Hematopoietic multipotent progenitor cell (in vitro differentiated cells): ENCODE data around the gene DECR2. TPM values are rescaled to one million over a fixed set of nuclear protein-coding genes. Genes with fewer than 3 reads are reported as not detected.

Experiments
- DNase-seq, 3 donors: peaks; one replicate each; pipeline ENCODE4 v3.0.0-alpha.2; 2011 to 2015; ENCODE audit warnings: low read depth in 2 of 3, low spot score in 2 of 3
- small RNA-seq: library from RNA; depleted of rRNA; stranded (forward); fragments of <200 nt; gene quantifications from one replicate; pipeline ENCODE3, GENCODE V24; 2012
- total RNA-seq: library from RNA; depleted of rRNA; stranded (reverse); fragments of >200 nt; gene quantifications from one replicate; pipeline ENCODE4 v1.2.3, GENCODE V29; 2012

Gene DECR2
- total RNA-seq, 1 donor, result 13.5 TPM

DNA sequence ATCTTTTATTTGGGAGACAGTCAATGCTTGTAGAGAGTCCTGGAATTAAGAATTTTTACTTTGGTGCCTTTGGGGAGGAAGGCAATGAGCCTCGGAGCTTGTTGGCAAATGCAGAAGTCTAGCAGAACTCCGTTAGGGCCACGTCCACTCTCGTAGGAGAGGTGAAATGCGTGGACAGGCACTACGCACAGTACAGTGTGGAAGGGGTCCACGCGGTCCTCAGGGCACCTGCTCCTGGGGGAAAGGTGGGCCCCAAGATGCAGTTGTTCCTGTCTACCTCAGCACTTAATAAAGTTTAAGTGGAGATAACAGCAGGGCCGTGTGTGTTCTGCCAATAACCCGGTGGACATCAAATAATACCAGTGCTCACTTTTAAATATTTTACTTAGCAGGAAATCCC, 25.6 kb downstream of the DECR2 start:
- no peak for DNase-seq

DNA sequence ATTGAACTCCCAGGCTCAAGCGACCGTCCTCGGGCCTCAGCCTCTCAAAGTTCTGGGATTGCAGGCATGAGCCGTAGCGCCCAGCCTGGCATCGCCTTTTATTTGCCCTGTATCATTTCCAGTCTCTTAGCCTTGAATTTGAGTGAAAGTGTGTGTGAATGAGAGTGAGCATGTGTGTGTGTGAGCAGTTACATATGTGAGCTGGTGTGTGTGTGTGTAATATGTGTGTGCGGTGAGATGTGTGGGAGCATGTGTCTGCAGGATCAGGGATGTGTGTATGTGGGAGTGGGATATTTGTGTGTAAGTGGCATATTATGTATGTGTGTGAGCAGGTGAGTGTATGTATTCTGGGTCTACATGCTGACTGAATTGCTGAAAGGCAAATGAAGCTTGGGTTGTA, 29.2 kb downstream of the DECR2 start:
- DNase-seq, result no peak

DNA sequence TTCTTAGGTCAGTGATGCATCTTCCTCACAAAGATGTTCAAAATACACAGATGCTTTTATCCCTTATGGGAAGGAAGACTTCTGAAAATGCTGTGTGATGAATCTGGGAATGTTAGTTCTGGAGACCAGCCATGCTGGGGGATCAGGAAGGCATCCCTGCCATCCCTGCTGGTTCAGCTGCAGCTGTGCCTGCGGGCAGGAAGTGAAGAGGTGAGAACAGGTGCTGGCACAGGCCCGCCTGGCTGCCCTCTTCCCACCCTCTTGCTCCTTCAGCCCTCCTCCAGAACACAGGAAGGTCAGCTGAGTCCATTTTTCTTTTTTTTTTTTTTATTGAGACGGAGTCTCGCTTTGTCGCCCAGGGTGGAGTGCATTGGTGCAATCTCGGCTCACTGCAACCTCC, 38.9 kb downstream of the DECR2 start:
- DNase-seq, result no peak

DNA sequence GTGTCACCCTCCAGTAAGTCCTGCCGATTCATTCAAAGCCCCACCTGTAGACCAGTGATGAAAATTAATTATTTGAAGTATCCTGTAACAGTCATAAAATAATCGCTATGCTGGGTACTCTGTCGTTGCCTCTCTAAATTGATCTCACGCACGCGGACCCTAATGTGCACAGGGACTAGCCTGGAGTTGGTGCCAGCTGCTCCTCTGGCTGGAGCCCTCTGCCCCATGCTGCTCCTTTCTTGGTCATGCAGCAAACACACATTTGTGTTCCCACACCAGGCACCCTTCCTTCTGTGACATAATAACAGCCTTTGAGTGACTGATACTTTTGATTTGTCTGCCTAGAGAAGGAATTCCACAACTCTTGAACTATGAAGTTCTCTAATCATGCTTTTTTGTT, 39.8 kb downstream of the DECR2 start:
- DNase-seq, result no peak

DNA sequence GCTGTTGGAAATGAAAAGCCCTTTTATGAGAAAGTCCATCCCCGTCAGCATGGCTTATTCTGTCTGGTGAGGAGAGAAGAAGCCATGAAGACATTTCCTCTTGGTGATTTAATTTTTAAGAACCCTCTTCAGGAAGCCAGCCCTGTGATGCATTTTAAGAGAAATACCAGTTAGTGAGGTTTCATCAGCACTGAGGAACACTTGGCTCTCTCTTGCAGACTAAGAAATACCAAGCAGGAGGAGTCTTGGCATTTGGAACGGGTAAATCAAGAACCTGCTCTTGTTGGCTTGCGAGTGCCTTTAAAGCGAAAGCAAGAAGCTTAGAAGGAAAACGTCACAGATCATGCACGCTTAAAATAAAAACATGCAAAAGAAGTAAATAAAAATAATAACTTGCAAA, 41.3 kb downstream of the DECR2 start:
- DNase-seq, result no peak

DNA sequence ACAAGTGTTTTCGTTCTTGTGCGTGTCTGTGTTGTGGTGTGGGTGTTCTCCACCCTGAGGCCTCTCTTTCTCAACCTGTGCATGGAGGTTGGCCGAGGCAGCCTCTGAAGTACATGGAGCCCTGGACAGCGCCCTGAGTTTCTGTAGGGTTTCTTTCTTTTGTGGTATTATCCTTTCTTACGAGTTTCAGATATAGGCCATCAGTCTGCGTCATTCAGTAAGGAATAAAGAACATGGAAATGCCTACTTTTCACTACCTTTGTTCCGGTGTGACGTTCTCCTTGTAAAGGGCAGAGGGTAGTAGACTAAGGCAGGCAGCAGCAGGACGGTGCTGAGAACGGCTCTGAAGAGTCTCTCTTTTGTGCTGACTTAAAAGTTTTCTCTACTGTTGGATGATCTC, 42.3 kb downstream of the DECR2 start:
- no peak for DNase-seq

DNA sequence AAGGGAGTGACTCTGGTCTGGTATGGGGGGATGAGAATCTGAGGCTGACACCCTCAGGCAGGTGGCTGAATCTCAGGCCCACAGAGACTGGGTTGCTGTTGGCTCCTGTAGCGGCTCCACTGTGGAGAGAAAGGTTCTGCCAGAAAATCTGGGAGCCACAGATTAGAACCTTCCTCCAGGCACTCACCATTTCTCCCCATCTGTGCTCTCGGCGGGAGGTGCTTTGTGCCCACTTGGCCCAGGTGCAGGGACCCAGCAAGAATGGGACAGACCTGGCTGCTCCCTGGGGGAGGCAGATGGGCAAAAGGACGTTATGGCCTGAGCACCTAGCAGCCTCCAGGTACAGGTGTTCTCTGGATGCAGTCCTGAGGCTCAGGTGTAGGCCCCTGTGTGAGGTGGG, 43.9 kb downstream of the DECR2 start:
- DNase-seq, result no peak

DNA sequence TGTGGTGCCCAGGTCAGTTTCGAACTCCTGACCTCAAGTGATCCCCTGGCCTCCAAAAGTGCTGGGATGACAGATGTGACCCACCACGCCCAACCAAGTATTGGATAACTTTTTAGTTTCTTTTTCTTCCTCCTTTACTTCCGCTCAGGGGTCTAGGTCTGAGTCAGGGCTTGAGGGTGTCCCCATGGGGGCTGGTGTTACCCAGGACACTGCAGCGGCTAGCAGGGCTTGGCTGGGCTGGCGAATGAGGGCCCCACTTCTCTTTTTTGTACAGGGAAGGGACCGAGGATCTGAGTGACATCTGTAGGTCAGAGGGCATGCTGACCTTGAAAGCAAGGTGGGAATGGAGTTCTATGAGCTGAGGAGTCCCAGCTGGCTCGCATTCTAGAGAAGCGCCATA, 48.7 kb downstream of the DECR2 start:
- DNase-seq, result no peak

DNA sequence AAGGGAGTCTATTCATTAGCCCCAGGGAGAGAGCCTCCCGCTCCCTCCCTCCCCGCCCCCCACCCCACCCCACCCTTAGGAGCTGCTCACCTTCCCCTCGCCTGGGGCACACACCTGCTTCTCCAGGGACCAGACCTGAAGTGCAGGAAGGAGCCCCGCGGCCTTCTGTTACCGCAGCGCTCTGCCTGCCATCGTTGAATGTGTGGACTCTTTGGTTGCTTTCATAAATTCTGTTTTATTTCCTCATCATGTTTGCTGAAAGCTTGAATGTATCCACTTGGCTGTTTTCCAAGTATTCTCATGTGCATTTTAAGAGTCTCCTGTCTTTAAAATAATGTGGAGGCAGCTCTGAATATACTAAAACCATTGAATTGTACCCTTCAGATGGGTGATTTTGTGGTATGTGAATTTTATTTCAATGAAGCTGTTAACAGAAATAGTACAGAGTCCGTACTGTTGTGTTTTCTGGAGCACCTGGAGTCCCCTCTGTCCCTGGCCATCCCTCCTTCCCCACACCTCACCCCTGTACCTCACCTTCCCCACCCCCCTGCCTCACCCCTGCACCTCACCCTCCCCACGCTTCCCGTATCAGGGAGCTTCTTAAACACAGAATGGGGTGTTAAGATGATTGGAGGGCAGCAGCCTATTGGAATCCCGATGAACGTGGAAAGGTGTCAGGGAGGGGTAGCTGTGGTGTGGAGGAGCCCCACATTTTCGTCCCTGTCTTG, 49.3 kb downstream of the DECR2 start:
- DNase-seq, result no peak

DNA sequence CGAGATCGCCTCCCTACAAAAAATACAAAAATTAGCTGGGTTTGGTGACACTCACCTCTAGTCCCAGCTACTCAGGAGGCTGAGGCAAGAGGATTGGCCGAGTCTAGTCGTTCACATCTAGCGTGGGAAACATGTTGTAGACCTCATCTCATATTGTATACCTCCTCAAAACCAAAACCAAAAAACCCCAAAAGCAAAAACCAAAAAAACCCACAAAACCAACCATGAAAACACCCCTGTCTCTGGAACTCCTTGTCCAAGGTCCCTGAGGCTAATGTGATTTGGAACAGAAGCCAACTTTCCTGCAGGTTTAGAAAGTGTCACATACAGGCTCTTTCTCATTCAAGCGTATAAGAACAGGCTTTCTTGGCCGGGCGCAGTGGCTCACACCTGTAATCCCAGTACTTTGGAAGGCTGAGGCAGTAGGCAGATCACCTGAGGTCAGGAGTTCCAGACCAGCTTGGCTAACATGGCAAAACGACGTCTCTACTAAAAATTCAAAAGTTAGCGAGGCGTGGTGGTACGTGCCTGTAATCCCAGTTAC, 52.8 kb downstream of the DECR2 start:
- DNase-seq, result no peak

DNA sequence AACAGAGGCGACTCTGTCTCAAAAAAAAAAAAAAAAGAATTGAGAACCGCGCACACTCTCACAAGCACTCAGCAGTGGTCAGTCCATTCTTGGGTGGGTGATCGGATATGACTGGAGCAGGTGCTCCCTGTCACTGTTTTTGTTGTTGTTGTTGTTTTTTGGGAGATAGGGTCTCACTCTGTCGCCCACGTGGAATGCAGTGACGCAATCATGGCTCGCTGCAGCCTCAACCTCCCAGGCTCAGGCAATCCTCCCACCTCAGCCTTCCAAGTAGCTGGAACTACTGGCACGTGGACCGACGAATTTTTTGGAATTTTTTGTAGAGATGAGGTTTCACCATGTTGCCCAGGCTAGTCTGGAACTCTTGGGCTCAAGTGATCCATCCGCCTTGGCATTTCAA, 53.8 kb downstream of the DECR2 start:
- DNase-seq, result no peak

DNA sequence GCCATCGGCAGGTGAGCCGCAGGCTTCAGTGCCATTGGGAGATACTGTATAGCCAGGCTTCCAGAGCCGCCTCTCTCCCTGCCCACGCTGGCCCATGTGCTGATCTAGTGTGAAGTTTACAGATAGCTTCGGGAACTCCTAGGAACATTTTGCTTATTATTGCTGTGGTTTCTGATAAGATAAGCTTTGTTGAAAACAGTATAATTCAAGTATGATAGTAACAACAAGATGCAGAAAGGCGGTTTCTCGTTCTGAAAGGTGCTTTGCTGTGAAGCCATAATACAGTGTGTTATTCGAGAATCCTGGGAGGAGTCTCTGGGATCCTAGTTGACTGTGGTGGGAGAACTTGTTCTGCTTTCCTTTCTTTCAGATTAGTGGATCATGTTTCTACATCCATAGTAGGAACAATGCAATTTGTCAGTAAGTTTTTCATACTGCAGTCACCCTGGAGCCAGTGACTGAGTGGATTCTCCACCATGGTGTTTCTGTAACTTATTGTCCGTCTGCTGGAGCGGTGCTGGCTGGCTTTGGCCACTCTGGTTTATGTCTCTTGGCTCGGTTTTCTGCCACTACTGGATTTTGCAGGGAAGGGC, 55.3 kb downstream of the DECR2 start:
- no peak for DNase-seq

DNA sequence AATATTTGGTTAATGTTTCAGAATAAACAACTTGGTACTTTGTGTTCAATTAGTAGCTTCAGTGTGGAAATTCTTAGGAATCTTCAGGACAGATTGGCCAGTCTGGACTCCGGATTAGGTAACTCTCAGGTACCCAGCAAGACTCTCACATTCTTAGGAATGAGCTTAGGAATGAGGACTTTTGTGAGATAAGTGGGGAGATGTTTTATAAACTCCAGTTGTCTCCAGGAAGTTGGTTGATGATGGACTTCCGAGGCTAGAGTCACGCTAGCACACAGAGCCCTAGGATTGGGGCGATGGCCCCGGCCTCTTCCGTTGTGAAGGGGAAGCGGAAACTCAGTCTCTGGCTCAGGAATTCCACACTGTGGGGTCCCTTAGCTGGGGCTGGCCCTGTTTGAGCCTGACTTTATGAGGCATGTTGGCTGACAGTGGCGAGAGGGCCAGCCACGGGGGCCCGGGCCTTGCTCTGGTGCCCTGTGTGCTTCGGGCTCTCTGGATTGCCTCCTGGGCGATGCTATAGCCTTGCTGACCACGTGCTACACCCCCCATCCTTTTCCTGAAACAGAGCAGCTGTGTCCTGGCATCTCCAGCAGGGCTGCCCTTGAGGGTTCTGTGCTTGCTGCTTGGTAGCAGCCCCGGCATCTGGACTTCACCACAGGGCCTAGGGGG, 56.2 kb downstream of the DECR2 start:
- no peak for DNase-seq

DNA sequence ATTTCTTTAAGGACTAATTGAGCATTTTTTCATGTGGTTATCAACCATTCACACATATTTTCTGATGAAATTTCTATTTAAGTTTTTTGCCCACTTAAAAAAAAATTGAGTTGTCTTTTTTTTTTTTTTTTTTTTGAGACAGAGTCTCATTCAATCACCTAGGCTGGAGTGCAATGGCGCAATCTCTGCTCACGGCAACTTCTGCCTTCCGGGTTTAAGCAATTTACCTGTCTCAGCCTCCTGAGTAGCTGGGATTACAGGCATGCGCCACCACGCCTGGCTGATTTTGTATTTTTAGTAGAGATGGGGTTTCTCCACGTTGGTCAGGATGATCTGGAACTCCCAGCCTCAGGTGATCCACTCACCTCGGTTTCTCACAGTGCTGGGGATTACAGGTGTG, 58.1 kb downstream of the DECR2 start:
- DNase-seq, result no peak

DNA sequence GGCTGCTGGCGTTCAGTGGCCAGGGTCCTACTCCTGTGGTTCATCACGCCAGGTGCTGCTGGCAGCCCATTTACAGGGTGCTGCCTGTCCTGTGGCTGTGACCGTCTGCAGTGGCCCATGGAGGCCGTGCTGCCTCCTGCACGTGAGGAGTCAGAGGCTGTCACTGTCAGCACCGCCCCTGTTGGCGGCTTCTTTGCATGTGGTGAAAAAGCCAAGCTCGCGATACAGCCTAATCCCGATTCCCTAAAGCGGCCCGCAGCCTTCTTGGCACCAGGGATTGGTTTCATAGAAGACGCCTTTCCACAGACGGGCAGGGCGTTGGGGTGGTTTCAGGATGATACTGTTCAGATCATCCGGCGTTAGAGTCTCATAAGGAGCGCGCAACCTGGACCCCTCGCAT, 59.1 kb downstream of the DECR2 start:
- no peak for DNase-seq

Small RNA genes within 50 kb of the gene (small RNA-seq; reads per million reads assigned to genes)
- not detected for gene RF00019

Other genes starting within 250 kb of the DECR2 start
- gene HBZ, start 249.2 kb upstream of the DECR2 start, total RNA-seq, result not detected
- 1.3 TPM for gene HBM, start 235.9 kb upstream of the DECR2 start, total RNA-seq
- gene HBA2, start 229.0 kb upstream of the DECR2 start, total RNA-seq, result 169 TPM
- gene HBA1, start 225.2 kb upstream of the DECR2 start, total RNA-seq, result 192 TPM
- 3.8 TPM for gene HBQ1, start 221.4 kb upstream of the DECR2 start, total RNA-seq
- gene LUC7L, start 172.4 kb upstream of the DECR2 start, total RNA-seq, result 50.4 TPM
- 47.4 TPM for gene FAM234A, start 167.1 kb upstream of the DECR2 start, total RNA-seq
- gene RGS11, start 125.9 kb upstream of the DECR2 start, total RNA-seq, result 1.3 TPM
- 0.27 TPM for gene ARHGDIG, start 121.3 kb upstream of the DECR2 start, total RNA-seq
- 0.27 TPM for gene PDIA2, start 118.7 kb upstream of the DECR2 start, total RNA-seq
- 45.8 TPM for gene AXIN1, start 49.2 kb upstream of the DECR2 start, total RNA-seq
- gene MRPL28, start 31.3 kb upstream of the DECR2 start, total RNA-seq, result 56.0 TPM
- 88.3 TPM for gene PGAP6, start 19.9 kb upstream of the DECR2 start, total RNA-seq
- 170 TPM for gene NME4, start 4.7 kb upstream of the DECR2 start, total RNA-seq
- gene RAB11FIP3, start 23.8 kb downstream of the DECR2 start, total RNA-seq, result 23.4 TPM
- gene CAPN15, start 125.8 kb downstream of the DECR2 start, total RNA-seq, result 59.2 TPM
- gene PRR35, start 158.5 kb downstream of the DECR2 start, total RNA-seq, result under 0.01 TPM
- 14.3 TPM for gene NHLRC4, start 165.1 kb downstream of the DECR2 start, total RNA-seq
- 36.9 TPM for gene PIGQ, start 168.1 kb downstream of the DECR2 start, total RNA-seq
- gene RAB40C, start 188.2 kb downstream of the DECR2 start, total RNA-seq, result 33.4 TPM
- 0.27 TPM for gene WFIKKN1, start 229.1 kb downstream of the DECR2 start, total RNA-seq
- gene METTL26, start 234.4 kb downstream of the DECR2 start, total RNA-seq, result 101 TPM
- 20.5 TPM for gene MCRIP2, start 239.9 kb downstream of the DECR2 start, total RNA-seq
- 25.9 TPM for gene WDR90, start 247.5 kb downstream of the DECR2 start, total RNA-seq